Right atrium auricular region (tissue), 2 donors: ENCODE results near the gene KLF3. TPM values are rescaled to one million over a fixed set of nuclear protein-coding genes. Genes with fewer than 3 reads are reported as not detected.

Experiments used
- total RNA-seq, 2 donors: library from RNA; depleted of rRNA; stranded (reverse); fragments of >200 nt; gene quantifications; one replicate each; pipeline ENCODE4 v1.1.0, GENCODE V29; 2016

Gene KLF3
- total RNA-seq, 2 donors from 2014 or later = 22.6 to 28.8 TPM

Other genes with a start within 250 kb of the KLF3 start
- under 1 TPM in 1 of 2 donors, not detected in 1; 0.08 TPM for gene TLR10, start 118.8 kb downstream of the KLF3 start, total RNA-seq
- 1 to 10 TPM; 3.6 to 8.9 TPM for gene TLR1, start 140.6 kb downstream of the KLF3 start, total RNA-seq
- 1 to 10 TPM; 1.2 to 2.3 TPM for gene TLR6, start 192.6 kb downstream of the KLF3 start, total RNA-seq
- 10 to 100 TPM; 57.7 to 73.2 TPM for gene FAM114A1, start 203.6 kb downstream of the KLF3 start, total RNA-seq